PC-3 (cell line): ENCODE measurements around the gene TWIST2. TPM values are rescaled to one million over a fixed set of nuclear protein-coding genes. Genes with fewer than 3 reads are reported as not detected.

Source experiments
- ATAC-seq: fragments of 200-7000 bp; cut with Tn5 transposase; 2 replicates; pipeline ENCODE4 v1.9.1; 2020; ENCODE audit warnings: mild to moderate bottlenecking, moderate library complexity
- BruUV-seq: library from RNA; stranded (reverse); fragments of 400-500 nt; replicated peaks from 2 replicates; lab custom pipeline; 2021; lab: Mats Ljungman, UMichigan
- CTCF ChIA-PET: fragments of 300-600 bp; sonication (Branson Sonifier 250); formaldehyde crosslinking; loops from one replicate; lab custom pipeline; 2022; ENCODE audit warnings: antibody characterized with exemption; lab: Charles Lee
- POLR2A ChIA-PET: fragments of 300-600 bp; sonication (Branson Sonifier 250); formaldehyde crosslinking; loops from one replicate; lab custom pipeline; 2022; ENCODE audit warnings: antibody characterized with exemption; ENCODE audit not compliant: unreplicated experiment; lab: Charles Lee
- DNase-seq: peaks from one replicate; pipeline ENCODE4 v3.0.0-alpha.2; 2015
- H2AFZ ChIP-seq: fragments of 300-600 bp; sonication (generic); 2 replicates; pipeline ENCODE4 v1.6.0; 2016; ENCODE audit warnings: antibody characterized with exemption, low read length
- H3F3A ChIP-seq: fragments of 300-600 bp; sonication (generic); one replicate; pipeline ENCODE4 v1.6.0; 2017; ENCODE audit warnings: antibody characterized with exemption, low read length, control low read depth, mild to moderate bottlenecking; ENCODE audit not compliant: unreplicated experiment
- H3K27ac ChIP-seq: fragments of 300-600 bp; sonication (generic); 2 replicates; pipeline ENCODE4 v1.5.1; 2016; ENCODE audit warnings: mild to moderate bottlenecking, low read length
- H3K27me3 ChIP-seq: fragments of 300-600 bp; sonication (generic); 2 replicates; pipeline ENCODE4 v1.6.1; 2016; ENCODE audit warnings: low read length, mixed read lengths
- H3K36me3 ChIP-seq: fragments of 300-600 bp; sonication (generic); 2 replicates; pipeline ENCODE4 v1.6.1; 2016; ENCODE audit warnings: low read depth, mixed run types, low read length, mixed read lengths
- H3K4me1 ChIP-seq: fragments of 300-600 bp; sonication (generic); 2 replicates; pipeline ENCODE4 v1.5.1; 2016; ENCODE audit warnings: low read length; ENCODE audit not compliant: insufficient read depth
- H3K4me2 ChIP-seq: fragments of 300-600 bp; sonication (generic); 2 replicates; pipeline ENCODE4 v1.6.0; 2016; ENCODE audit warnings: low read length
- H3K4me3 ChIP-seq: fragments of 300-600 bp; sonication (generic); 2 replicates; pipeline ENCODE4 v1.5.1; 2016; ENCODE audit warnings: mild to moderate bottlenecking, low read length, mixed read lengths
- H3K79me2 ChIP-seq: fragments of 300-600 bp; sonication (generic); 2 replicates; pipeline ENCODE4 v1.6.1; 2017; ENCODE audit warnings: low read length, mixed read lengths
- H3K9ac ChIP-seq: fragments of 300-600 bp; sonication (generic); 2 replicates; pipeline ENCODE4 v1.6.0; 2016; ENCODE audit warnings: mild to moderate bottlenecking, low read length
- H3K9me2 ChIP-seq: fragments of 300-600 bp; sonication (generic); replicated peaks from 2 replicates; pipeline ENCODE4 v1.6.1; 2016; ENCODE audit warnings: mixed run types, low read length, mixed read lengths
- H3K9me3 ChIP-seq: fragments of 300-600 bp; sonication (generic); 2 replicates; pipeline ENCODE4 v1.6.1; 2016; ENCODE audit warnings: low read length, mixed read lengths
- H4K20me1 ChIP-seq: fragments of 300-600 bp; sonication (generic); 2 replicates; pipeline ENCODE4 v1.6.1; 2016; ENCODE audit warnings: low read length, mixed read lengths
- EZH2 ChIP-seq: fragments of 300-600 bp; sonication (generic); IDR thresholded peaks from one replicate; pipeline ENCODE4 v1.6.1; 2017; ENCODE audit warnings: antibody characterized with exemption, mild to moderate bottlenecking, low read length; ENCODE audit not compliant: unreplicated experiment
- EZH2phosphoT487 ChIP-seq: fragments of 300-600 bp; sonication (generic); IDR thresholded peaks from 2 replicates; pipeline ENCODE4 v1.6.1; 2018; ENCODE audit warnings: mild to moderate bottlenecking, antibody characterized with exemption, low read length, borderline replicate concordance
- intact Hi-C: fragments of 100-400 bp; cut with micrococcal nuclease; formaldehyde crosslinking; loops from 2 replicates; pipeline ENCODE4 v1.9.0; 2023
- total RNA-seq: library from RNA; depleted of rRNA; stranded (reverse); fragments of >200 nt; gene quantifications from 2 replicates; pipeline ENCODE4 v1.2.3, GENCODE V29; 2014
- TF ChIP-seq, protein P1 (sequence below): fragments of 300-600 bp; sonication (generic); conservative IDR thresholded peaks from 2 replicates; pipeline ENCODE4 v1.5.1; 2017; ENCODE audit warnings: antibody characterized with exemption, low read depth, mild to moderate bottlenecking, low read length

Gene TWIST2
- total RNA-seq, 1 experiment from 2014 or later, result 4.4 TPM

DNA sequence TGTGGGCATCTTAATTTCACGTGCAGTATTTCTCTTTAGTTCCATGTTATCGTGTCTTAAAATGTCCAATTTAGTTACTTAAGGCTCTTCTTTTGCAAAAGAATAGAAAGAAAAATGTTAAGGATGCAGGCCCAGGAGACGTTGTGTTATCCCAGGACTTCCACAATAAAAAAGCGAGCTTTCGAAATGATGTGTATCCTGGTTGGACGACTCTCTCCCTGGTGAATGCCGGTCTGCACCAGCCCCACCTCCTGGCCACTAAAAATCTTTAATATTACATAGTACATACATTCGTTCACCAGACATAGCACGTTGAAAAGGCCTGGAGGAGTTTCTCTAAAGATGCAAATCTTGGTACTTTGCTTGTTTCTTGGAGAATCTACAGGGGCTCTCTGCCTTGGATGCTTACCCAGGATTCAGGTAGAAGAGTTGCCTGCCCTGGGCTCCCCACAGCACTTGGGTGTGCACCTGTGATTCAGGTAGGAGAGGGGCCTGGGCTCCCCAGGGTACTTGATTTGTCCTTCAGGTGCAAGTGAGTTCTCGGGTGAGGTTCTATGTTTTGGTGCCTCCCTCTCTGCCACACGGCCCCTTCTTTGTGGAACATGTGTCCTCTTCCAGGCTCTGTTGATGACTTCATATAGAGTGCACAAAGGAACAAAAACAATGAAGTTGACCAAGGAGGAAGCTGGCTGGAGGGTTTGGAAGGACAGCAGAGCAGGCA, 26.6 kb downstream of the TWIST2 start:
- no peak for TF ChIP-seq EZH2
- TF ChIP-seq, protein P1, sequence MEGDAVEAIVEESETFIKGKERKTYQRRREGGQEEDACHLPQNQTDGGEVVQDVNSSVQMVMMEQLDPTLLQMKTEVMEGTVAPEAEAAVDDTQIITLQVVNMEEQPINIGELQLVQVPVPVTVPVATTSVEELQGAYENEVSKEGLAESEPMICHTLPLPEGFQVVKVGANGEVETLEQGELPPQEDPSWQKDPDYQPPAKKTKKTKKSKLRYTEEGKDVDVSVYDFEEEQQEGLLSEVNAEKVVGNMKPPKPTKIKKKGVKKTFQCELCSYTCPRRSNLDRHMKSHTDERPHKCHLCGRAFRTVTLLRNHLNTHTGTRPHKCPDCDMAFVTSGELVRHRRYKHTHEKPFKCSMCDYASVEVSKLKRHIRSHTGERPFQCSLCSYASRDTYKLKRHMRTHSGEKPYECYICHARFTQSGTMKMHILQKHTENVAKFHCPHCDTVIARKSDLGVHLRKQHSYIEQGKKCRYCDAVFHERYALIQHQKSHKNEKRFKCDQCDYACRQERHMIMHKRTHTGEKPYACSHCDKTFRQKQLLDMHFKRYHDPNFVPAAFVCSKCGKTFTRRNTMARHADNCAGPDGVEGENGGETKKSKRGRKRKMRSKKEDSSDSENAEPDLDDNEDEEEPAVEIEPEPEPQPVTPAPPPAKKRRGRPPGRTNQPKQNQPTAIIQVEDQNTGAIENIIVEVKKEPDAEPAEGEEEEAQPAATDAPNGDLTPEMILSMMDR, result no peak
- Histone ChIP-seq H3F3A (no peaks in the 10 kb centered on the region), H2AFZ (no peak overlapping the region), H3K9me3 (no peaks in the 10 kb centered on the region), H3K27ac (no peak overlapping the region), H3K9ac (no peak overlapping the region), H3K4me3 (no peak overlapping the region), H3K9me2 (no peaks in the 10 kb centered on the region), H3K4me1 (no peaks in the 10 kb centered on the region), H3K4me2 (no peak overlapping the region), H3K36me3 (no peaks in the 10 kb centered on the region), H3K79me2 (no peaks in the 10 kb centered on the region), H3K27me3 (no peaks in the 10 kb centered on the region), H4K20me1 (no peaks in the 10 kb centered on the region)
- ATAC-seq (no peak), DNase-seq (no peak)
- intact Hi-C loops, result loop anchor here (2.0 kb wide), 1 partner anchor 86 kb away; no protein-coding TSS in a partner anchor
- BruUV-seq, result no TSS peak
- CTCF ChIA-PET, result no interaction called here
- POLR2A ChIA-PET, result no interaction called here

DNA sequence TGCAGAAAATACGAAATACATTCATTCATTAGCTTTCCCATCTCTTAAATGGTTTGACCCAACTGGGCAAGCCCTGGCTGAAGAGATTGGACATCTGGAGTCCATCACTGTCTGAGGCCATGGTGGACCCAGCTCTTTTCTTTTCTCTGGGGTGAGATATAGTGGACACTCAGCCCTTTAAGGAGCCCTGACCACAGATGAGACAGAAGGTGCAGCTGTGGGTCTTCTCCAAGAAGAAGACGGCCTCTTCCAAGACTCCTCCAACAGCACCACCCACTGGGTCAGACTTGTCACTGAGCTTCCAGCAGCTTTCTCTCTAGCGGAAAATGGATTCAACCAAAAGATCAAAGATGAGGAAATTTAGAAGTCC, 27.2 kb downstream of the TWIST2 start:
- Histone ChIP-seq H3K4me1 (no peaks in the 10 kb centered on the region), H3K9ac (no peak overlapping the region), H3K27me3 (no peaks in the 10 kb centered on the region), H3K79me2 (no peaks in the 10 kb centered on the region), H3K9me2 (no peaks in the 10 kb centered on the region), H3K4me3 (no peak overlapping the region), H3K36me3 (no peaks in the 10 kb centered on the region), H3K27ac (no peak overlapping the region), H4K20me1 (no peaks in the 10 kb centered on the region), H3F3A (no peaks in the 10 kb centered on the region), H3K4me2 (no peak overlapping the region), H3K9me3 (no peaks in the 10 kb centered on the region), H2AFZ (no peak overlapping the region)
- DNase-seq, result no peak
- TF ChIP-seq EZH2 (no peak), EZH2phosphoT487 (no peak)
- TF ChIP-seq, protein P1, result no peak
- intact Hi-C loops, result loop anchor here (2.0 kb wide), 1 partner anchor 86 kb away; no protein-coding TSS in a partner anchor
- ChIA-PET POLR2A (no interaction called here), CTCF (no interaction called here)
- ATAC-seq, result no peak
- BruUV-seq, result no TSS peak

DNA sequence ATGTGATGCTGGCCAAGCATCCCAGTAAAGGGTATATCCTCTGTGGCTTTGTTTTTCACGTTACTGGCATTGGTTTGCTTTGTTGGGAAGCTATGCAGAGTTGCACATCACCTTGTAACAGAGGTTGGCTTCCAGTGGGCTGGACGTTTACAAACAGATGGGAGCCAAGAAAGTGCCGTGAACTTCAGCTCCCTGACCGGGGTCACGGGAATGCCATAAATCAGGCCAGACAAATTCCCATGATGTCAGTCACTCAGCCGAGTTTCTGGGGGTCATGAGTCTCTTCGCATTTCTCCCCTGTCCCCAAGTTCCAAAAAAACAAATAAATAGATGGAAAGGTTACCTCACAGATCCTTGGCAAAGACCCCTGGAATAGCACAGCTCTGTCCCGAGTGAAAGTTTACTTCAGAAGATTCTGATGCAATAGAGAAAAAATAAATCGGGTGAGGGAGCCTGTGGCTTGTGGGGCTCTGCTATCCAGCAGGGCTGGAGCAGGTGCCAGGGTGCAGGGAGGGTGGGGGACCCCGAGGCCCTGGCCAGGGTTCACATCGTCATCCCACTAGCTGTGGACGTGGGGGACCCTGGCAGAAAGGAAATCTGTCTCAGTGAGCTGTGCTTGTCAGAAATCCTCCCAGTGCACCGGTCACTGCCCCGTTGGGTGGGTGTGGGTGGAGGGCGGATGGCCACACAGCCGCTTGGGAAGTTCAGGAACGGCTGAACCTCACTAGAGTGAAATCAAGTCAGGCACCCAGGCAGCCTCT, 27.8 kb downstream of the TWIST2 start:
- Histone ChIP-seq H3K9me3 (no peaks in the 10 kb centered on the region), H3K9ac (no peak overlapping the region), H3K9me2 (no peaks in the 10 kb centered on the region), H3K4me2 (no peak overlapping the region), H3K27ac (no peak overlapping the region), H3F3A (no peaks in the 10 kb centered on the region), H3K4me1 (no peaks in the 10 kb centered on the region), H3K36me3 (no peaks in the 10 kb centered on the region), H2AFZ (no peak overlapping the region), H3K27me3 (no peaks in the 10 kb centered on the region), H4K20me1 (no peaks in the 10 kb centered on the region), H3K4me3 (no peak overlapping the region), H3K79me2 (no peaks in the 10 kb centered on the region)
- no peak for ATAC-seq
- no TSS peak for BruUV-seq
- POLR2A ChIA-PET, result no interaction called here
- intact Hi-C loops, result loop anchor here (2.0 kb wide), 1 partner anchor 87 kb away; no protein-coding TSS in a partner anchor
- CTCF ChIA-PET, result no interaction called here
- DNase-seq, result no peak
- no peak for TF ChIP-seq EZH2
- no peak for TF ChIP-seq EZH2phosphoT487
- TF ChIP-seq, protein P1, result no peak
